NCI-H82 treated with DMSO at 0.1 percent for 48 hours (cell line): ENCODE results near the gene IGSF22.
A peak's percentile ranks its signal among the peaks of the same experiment; 100 is the strongest.

Experiments used
- DNase-seq: peaks from one replicate; lab custom pipeline; 2025; ENCODE audit not compliant: unreplicated experiment; lab: John Stamatoyannopoulos, UW

IGSF22 gene

DNA sequence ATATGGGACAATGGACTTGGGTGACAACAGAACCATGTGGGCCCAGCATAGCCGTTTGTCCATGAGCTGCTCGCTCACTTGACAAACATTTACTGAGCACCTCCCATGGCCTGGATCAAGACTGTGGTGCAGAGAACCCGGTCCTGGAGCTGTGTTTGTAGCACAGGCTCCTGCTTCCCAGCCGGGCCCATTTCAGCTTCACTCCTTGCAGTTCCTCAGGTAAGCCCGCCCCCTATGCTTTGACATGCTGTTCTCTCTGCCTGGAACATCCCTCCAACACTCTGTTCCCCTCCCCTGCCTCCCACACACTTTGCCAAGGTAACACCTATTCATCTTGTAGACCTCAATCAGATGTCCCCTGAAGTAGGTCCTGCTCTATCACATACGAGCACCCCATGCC is 19.3 kb upstream of the IGSF22 start:
- DNase-seq: no peak

DNA sequence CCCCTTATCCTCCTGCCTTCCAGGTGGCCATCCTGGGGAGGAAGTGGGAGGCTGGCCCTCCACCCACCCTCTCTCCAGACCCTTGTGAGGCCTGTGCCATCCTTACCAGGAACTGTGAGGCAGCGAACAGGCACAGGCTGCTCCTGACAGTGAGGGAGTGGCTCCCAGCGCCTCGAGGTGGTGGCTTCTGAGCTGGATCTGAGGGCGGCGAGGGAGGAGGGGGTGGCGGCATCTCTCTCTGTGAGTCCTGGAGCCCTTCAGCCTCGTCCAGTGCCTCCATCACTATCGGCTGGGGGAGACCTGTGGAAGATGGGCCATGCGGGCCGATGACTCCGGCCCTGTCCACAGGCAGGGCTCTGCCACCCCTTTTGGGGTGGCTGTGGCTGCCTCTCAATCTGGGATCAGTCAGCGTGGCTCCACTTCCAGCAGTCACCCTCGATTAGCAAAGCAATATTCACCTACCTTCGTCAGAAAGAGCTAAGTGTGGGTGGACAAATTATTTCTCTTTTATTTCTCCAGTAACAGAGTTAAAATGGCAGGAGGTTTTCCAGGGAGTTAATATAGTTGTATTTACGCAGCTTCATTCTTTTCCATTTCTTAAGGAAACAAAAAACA is 18.0 kb upstream of the IGSF22 start:
- no peak for DNase-seq

DNA sequence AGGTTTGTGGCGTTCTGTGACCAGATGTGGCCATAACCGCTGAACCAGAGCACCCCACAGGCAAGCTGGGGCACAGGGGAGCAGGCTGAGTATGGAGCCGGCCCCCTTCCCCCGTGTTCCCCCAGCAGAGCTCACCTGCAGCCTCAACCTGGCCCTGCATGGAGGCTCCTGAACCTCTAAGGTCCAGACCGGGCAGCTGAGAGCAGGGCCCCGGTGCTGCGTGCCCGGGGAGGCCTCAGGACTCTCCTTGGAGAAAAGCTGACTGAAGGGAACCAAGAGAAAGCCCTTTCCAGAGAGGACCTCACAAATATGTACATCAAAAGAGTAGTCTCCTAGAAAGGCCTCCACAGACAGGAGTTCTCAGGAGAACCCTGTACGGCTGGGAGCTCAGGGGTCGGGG is 17.4 kb upstream of the IGSF22 start:
- DNase-seq: no peak

DNA sequence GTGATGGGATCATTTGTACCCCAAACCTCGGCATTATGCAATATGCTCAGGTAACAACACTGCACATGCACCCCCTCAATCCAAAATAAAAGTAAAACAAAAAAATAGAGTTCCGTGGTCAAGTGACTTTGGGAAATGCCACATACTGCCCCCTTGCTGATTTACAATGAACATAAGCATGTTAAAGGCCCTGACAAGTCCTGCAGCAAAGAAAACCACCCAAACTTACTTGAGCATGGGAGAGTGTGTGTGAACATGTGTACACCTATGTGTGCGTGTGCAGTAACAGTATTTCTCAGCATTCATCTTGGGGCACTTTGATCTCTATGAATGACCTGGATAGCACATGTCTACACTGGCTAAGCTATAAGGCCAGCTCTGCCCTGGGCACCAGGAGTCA is 15.8 kb upstream of the IGSF22 start:
- no peak for DNase-seq

DNA sequence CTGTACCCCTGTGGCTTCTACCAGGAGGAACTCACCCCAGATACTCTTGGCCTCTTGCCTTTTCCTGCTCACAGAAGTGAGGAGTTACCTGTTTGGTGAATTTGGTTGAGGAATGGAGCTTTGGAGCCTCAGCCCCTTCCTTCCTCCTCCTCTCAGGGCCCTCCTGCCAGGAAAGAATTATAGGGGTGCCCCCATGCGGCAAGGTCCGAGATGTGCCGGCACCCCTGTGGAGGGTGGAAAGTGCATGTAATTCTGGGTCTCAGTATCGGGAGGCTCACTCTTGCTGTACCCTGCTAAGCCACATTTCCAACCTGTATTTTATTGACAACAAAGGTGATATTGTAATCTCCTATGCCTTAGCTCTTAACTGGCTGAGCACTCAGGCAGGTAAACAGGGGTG is 13.7 kb upstream of the IGSF22 start:
- no peak for DNase-seq

DNA sequence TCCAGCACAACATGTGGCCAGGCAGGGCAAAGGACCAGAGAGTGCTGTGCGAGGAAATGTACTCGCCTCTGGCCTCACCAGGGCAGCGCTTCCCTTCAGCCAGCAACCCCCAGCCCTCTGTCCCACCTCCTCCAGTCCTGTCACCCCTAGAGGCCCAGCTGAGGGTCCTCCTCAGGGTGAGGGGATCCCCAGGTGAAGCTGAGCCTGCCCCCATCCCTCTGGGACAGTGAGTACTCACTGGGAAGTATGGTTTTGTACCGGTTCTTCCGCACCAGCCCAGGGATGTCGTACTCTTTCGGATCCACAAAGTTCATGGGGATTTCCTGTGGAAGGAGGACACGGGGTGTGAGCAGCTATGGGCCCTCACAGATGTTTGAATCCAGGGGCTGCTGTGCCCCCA is 11.7 kb upstream of the IGSF22 start:
- DNase-seq: no peak

DNA sequence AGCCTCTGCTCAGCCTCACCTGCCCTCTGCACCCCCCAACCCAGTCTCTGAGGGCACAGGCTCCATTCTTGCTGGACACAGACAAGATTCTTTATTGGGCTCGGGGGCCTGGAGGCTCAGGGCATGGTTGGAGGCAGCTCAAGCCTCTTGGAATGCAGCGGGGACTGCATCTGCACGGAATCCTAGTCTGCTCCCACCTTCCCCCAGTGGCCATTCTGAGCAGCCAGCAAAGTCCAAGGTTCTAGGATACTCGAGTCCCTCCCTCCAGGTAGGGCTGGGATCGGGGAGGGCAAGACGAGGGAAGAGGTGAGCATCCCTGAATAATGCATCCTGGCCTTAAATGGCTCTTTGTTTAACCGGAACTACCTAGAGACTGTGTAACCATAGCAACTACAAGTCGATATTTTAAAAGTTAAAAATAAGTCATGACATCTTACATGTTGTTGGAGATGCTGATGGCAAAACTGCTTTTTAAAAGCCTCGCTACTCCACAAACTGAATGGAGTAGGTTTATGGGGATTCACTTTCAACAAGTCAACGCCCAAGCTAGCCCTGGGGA is 10.7 kb upstream of the IGSF22 start:
- DNase-seq: no peak

DNA sequence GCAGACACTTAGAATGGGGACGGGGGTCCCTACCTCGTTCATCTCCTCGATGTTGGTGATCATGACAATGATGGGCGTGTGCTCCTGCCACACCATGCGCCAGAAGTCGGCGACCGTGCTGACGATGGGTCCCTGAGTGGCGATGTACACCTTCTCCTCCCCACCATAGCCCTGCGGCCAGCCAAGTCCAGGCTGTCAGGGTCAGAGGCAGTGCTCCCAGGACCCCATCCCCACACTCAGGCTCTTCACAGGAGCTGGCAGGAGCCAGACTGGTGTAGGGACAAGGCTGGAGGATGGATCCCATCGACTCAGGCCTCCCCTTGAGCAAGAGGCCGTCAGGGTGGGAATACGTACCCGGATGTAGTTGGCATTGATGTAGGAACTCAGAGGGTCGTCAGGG is 7.2 kb upstream of the IGSF22 start:
- DNase-seq: no peak

DNA sequence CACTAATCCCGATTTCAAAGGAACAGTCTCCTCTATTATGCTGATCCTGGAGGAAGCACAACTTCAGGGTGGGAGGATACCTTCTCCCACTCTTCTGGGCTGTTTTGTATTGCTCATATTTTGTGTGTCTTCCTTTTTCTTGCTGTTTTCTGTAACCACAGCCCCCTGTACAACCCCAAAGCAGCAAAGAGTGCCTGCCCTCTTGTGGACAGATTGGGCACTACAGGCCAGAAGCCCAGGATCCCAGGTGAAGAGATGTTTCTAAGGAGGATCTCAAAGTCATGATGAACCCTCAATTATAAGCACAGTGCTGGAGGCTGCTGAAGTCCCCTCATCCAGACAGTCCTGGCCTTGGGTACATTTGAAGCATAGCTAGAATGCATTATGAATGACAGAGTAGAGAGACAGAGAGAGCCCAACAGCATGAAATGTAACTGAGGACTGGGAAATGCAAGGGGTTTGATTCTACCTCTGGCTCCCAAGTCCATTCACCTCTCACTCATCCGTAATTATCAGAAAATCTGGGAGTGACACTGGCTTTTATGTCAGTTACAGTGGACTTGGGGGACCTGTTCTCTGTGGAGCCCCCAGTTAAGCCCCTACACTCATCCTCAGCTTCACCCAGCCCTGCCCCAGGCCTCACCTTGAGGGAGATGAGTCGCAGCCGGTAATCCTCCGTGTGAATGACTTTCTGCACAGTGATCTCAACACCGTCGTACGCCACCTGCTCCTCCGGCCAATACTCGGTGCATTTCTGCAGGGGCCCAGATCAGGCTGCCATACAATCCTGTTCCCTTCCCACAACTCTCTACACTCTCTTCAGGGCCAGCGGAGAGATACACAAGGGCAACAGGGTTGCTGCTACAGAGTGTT is 6.2 kb upstream of the IGSF22 start:
- DNase-seq: peak; percentile 2

DNA sequence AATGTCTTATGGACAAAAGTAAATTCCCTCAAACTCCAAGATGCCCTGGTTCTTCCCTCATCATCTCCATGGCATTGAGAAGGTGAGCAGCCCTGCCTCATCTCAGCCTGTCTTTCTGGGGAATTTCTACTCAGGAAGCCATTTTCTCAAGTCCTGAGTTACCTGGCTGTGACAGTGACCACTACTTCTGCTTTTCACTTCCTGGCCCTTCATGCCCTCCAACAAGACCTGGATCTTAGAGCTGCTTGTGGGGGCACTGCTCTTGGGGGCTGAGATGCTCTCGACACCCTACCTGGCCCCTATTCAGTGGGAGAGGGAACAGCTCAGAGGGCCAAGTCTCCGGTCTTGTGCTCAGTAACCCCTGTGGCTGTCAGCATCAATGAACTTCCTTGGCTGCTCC is 5.5 kb upstream of the IGSF22 start:
- DNase-seq: no peak

DNA sequence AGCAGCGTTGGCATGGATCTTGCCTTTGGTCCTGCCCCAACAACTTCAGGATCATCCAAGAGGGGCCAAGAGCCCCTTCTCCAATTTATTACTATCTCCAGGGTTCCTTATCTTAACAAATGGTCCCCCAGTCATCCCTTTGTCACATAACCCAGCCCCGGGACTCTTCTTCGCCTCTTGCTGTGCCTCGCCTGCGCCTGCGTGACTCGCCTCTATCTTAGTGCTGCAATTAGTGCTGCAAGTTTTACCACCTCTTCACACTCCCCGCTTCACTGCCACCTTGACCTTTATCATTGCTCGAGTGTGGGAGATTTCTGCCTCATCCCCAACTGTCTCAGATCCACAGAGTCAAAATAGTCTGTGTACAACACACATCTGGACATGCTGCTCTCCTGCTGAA is 4.0 kb upstream of the IGSF22 start:
- DNase-seq: no peak

DNA sequence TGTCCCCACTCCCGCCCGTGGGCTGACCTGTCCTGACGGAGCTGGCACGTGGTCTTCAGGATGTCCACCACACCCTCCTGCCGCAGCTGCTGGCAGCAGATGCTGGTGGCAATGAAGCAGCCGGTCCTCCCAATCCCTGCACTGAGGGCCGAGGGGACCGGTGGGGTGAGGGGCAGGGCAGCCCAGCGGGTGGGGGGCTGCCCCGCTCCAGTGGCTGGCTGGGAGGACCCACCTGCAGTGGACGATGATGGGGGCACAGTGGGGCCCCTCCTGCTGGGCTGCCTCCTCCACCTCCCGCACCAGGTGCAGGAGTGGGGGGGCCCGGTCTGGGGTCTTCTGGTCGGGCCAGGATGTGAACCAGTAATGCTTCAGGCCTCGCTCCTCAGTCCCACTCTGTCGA is 3.4 kb upstream of the IGSF22 start:
- no peak for DNase-seq

DNA sequence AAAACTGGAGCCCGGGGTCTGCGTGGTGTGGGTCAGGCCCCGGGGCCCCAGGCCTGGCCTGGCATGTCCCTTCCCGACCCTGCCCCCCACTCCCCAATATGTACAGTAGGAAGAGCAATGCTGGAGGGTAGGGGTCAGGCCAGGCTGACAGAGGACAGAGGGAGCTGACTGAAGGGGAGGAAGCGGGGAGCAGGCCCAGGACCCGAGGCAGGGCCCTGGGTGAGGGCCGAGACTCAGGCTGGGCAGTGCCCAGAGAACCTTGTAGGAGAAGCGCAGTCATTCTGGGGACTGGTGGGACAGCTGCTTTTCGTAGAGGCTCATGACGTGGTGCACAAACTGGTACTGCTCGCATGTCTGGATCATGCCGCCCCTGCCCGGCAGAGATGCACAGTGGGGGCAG is 2.7 kb upstream of the IGSF22 start:
- no peak for DNase-seq

DNA sequence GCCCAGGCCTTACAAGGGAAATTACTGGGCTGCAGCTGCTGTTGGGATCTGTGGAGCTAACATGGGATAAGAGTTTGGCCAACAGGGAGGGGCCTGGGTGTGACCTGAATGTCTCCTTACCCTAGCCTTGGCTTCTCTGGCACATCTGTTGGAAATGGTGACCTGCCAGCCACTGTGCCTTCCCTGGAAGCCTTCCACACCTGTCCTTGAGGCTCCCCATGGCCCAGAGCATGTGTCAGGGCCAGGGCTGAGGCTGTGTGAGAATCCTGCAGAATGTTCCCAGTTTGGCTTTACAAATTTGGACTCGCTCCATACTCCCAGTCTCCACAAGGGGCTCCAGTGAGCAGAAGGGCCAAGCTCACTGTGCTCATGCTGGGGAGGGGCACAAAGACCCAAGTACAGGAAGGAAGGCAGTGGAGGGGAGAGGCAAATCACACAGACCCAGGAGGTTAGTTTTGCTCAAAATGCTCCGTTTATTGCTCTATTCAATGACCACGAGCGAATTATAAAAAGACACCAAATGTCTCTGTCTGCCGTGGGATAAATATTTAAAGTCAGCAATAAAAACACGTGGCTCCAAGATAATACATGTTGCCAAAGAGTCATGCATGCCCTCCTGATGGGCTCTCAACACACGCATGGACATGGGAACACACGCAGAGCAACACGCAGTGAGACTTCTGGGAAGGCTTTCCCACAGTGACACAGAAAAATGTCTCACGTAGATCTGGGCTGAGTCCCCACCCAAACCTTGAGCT is 1.7 kb upstream of the IGSF22 start:
- no peak for DNase-seq

DNA sequence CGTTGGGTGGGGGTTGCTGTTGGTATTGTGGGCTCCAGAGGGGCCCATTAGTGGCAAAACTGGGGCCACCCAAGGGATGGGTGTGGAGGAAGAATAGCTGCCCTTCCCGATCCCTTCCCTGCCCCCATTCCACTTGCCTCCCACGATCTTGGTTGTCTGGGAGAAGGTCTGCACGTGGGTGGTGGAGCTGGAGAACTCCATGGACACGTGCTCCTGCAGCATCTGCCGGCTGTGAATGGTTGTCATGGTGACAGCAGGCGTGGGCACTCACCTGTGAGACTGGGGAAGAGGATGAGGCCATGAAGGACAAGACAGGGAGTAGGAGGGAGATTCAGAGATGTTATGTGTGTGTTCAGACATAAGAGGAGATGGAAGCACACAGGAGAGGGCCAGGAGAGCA is 2.0 kb downstream of the IGSF22 start:
- no peak for DNase-seq

DNA sequence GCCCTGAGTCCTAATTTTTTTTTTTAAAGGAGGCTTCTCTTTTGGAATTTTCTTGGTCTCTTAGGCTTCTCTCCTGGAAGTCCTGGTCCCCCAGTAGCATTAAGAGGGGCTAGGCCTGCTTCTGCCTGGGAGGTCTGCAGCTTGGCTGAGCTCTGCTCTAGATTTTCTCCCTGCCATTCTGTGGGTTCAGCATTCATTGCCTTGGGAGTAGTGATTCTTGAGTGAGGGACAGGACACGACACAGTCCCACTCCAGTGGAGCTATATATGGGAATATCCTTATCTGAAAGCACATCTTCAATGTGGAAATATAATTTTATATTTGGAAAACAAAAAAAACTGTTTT is 3.7 kb downstream of the IGSF22 start:
- no peak for DNase-seq

DNA sequence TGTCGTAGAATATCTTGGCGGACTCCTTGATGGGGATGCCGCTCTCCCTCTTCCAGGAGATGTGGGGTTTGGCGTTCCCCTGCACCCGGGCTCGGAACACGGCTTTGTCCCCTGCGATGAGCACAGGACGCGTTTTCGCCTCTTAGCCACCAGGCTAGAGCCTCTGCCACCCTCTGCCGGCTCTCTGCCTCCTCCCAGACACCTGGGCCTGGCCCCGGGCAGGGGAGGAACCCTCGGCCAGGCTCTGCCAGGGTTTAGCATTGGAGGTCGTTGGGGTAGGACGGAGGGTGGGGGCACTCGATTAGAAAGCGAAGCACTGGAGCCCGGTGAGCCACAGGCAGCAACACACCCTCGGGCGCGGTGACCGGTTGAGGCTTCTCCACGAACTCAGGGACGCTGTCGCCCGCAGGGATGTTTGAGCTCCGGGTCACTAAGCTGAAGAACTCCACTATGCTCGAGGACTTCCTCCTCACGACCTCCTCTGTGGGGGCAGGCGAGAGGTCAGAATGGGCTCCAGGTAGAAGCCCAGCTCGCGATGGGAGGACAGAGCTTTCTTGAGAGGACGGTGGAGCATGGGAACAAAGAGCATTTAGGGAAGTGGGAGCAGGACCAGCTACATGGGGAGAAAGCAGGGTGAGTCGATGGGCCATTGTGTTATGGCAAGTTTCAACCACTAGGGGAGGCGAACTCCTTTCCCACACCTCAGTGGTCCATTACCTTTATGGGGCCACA is 4.3 kb downstream of the IGSF22 start:
- DNase-seq: peak; percentile 35

DNA sequence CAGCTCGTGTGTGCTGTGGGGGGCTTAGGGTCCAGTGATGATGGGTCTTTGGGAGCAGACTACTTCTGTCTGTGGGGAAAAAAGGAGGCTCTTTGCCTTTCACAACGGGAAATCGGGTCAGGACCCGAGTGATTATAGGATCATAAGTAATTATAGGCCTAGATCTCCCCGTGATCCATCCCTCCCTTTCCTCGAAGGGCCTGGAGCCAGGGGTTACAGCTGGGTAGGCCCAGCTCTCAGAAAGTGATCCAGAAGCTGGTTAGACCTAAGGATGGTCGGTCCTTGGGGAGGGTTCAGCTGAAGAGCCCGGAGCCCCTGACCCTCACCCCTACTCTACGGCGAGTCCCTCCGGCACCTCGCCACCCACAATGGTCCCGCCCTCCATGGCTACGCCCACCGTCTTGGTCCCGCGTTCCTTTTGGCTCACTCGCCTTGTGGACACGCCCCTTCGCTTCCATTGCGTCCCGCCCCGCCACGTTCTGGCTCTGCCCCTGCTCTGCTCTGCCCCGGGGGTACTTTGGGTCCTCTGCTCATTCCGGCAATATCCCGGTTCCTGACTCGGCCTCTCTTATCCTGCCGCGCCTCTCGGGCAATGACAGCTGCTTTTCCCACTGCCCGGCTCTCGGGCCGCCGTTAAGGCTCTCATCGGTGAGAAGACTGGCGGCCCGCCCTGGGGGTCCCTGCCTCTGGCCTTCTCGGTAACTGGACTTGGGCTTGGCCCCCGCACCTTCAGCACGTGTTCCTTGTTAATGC is 5.0 kb downstream of the IGSF22 start:
- peak; percentile 32 for DNase-seq

DNA sequence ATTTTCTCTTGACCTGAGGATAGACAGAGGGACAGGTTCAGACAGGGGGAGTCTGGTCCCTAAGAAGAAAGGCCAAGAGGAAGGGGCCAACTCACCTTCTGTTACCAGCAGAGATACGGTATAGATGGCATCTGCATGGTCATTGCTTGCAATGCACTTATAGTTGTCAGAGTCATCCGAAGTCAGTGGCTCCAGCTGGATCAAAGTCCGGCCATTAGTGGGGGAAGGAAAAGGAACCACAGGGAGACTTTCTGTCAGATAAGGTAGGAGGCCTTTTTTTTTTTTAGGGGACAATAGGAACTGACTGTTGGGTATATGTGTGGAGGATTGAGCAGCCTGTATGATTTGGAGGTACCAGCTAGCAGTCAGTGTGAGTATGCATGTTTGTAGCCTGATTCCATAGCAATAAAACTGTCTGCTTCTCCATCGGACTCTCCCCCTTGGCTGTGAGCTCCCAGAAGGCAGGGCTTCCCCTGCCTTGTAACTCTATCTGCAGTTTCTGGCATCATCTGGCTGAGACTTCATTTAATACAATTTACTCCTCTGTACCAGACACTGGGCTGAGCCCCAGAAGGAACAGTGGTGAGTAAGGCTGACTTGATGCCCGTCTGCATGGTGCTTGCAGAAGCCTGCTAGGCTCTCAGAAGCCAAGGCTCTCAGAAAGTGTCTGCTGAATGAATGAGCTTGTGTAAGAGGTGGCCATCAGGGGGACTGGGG is 5.7 kb downstream of the IGSF22 start:
- DNase-seq: no peak

DNA sequence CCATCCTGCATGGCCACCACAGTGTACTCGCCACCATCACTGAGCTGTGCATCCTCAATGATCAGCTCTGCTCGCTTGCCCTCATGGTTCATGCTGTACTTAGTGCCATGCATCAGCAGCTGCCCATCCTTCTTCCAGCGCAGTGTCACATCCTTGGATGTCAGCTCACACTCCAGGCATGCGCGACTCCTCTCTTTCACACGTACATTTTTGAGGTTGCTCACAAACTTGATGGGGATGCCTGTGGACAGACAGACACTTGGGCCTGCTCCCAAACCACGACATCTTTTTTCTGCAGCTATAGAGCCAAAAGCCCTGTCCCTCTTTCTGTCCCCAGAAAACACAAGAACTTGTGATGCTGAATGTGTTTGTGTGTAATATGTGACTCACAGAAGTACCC is 10.5 kb downstream of the IGSF22 start:
- no peak for DNase-seq
